RWPE2 (cell line): ENCODE results near the gene CNOT10.
"Not testable (repeated sequence)": the region's sequence is repeated elsewhere in the genome, so short reads cannot be mapped to it uniquely, and the experiment has no call there.

Source experiments
- ATAC-seq: fragments of 200-7000 bp; cut with Tn5 transposase; 3 replicates; pipeline ENCODE4 v1.9.1; 2021; ENCODE audit warnings: low read depth
- DNase-seq: peaks from one replicate; pipeline ENCODE4 v3.0.0-alpha.2; 2020; ENCODE audit warnings: low spot score
- H3K27ac ChIP-seq: fragments of 450-650 bp; 2 replicates; pipeline ENCODE4 v1.5.1; 2017; ENCODE audit warnings: mild to moderate bottlenecking; ENCODE audit not compliant: poor library complexity, severe bottlenecking
- H3K27me3 ChIP-seq: fragments of 250-450 bp; sonication (Bioruptor Pico); 2 replicates; pipeline ENCODE4 v1.5.1; 2021; ENCODE audit warnings: mild to moderate bottlenecking, moderate library complexity; ENCODE audit not compliant: insufficient read depth, poor library complexity, severe bottlenecking
- H3K36me3 ChIP-seq: fragments of 250-450 bp; sonication (Bioruptor Pico); 2 replicates; pipeline ENCODE4 v1.5.1; 2020; ENCODE audit warnings: low read depth, mild to moderate bottlenecking, moderate library complexity
- H3K4me1 ChIP-seq: fragments of 250-450 bp; sonication (Bioruptor Pico); 2 replicates; pipeline ENCODE4 v1.5.1; 2021; ENCODE audit warnings: mild to moderate bottlenecking, moderate library complexity; ENCODE audit not compliant: insufficient read depth, poor library complexity, severe bottlenecking
- H3K4me3 ChIP-seq: fragments of 250-450 bp; sonication (Bioruptor Pico); 2 replicates; pipeline ENCODE4 v1.5.1; 2021; ENCODE audit warnings: mild to moderate bottlenecking, moderate library complexity; ENCODE audit not compliant: severe bottlenecking
- H3K9me3 ChIP-seq: fragments of 250-450 bp; sonication (Bioruptor Pico); 2 replicates; pipeline ENCODE4 v1.5.1; 2021; ENCODE audit warnings: mild to moderate bottlenecking, moderate library complexity; ENCODE audit not compliant: severe bottlenecking
- CTCF ChIP-seq: fragments of 450-650 bp; IDR thresholded peaks from one replicate; pipeline ENCODE4 v1.5.1; 2017; ENCODE audit warnings: mild to moderate bottlenecking, moderate library complexity; ENCODE audit not compliant: poor library complexity, severe bottlenecking

The CNOT10 gene

GRCh38 chr3:32781211-32781968 is 96.4 kb downstream of the CNOT10 start:
- no peaks in the 10 kb centered on the region for H3K4me1 ChIP-seq
- peak overlapping the region; percentile 35 for H3K4me3 ChIP-seq
- no peaks in the 10 kb centered on the region for H3K9me3 ChIP-seq
- H3K27ac ChIP-seq, result no peak overlapping the region
- H3K36me3 ChIP-seq, result no peaks in the 10 kb centered on the region
- no peaks in the 10 kb centered on the region for H3K27me3 ChIP-seq
- ATAC-seq, result peak; percentile 95
- TF ChIP-seq CTCF, result peak; percentile 93
- peak; percentile 77 for DNase-seq

- H3K4me3 ChIP-seq, DNase-seq, H3K9me3 ChIP-seq, H3K4me1 ChIP-seq, H3K27me3 ChIP-seq, H3K27ac ChIP-seq, ATAC-seq, H3K36me3 ChIP-seq: not testable (repeated sequence)
Measured at GRCh38 chr3:32781969-32782270, 96.9 kb downstream of the CNOT10 start.

- Histone ChIP-seq H3K4me1 (no peaks in the 10 kb centered on the region), H3K4me3 (no peak overlapping the region), H3K36me3 (no peaks in the 10 kb centered on the region), H3K27ac (no peak overlapping the region), H3K27me3 (no peaks in the 10 kb centered on the region), H3K9me3 (no peaks in the 10 kb centered on the region)
- ATAC-seq (no peak), DNase-seq (no peak)
- no peak for TF ChIP-seq CTCF
Measured at GRCh38 chr3:32782407-32782806, 97.4 kb downstream of the CNOT10 start.

- H3K4me1 ChIP-seq, result no peaks in the 10 kb centered on the region
- DNase-seq (no peak), ATAC-seq (no peak)
- H3K9me3 ChIP-seq, result no peaks in the 10 kb centered on the region
- no peak overlapping the region for H3K27ac ChIP-seq
- no peaks in the 10 kb centered on the region for H3K27me3 ChIP-seq
- no peak for TF ChIP-seq CTCF
- no peaks in the 10 kb centered on the region for H3K36me3 ChIP-seq
- no peak overlapping the region for H3K4me3 ChIP-seq
Measured at GRCh38 chr3:32791833-32792232, 106.8 kb downstream of the CNOT10 start.

- no peak overlapping the region for H3K27ac ChIP-seq
- no peak overlapping the region for H3K4me3 ChIP-seq
- H3K27me3 ChIP-seq, result no peaks in the 10 kb centered on the region
- DNase-seq (no peak), ATAC-seq (peak; percentile 65)
- no peak for TF ChIP-seq CTCF
- H3K36me3 ChIP-seq, result no peaks in the 10 kb centered on the region
- H3K4me1 ChIP-seq, result no peaks in the 10 kb centered on the region
- no peaks in the 10 kb centered on the region for H3K9me3 ChIP-seq
Measured at GRCh38 chr3:32794487-32795308, 109.7 kb downstream of the CNOT10 start.

- not testable (repeated sequence) for H3K9me3 ChIP-seq, DNase-seq, H3K4me3 ChIP-seq, H3K36me3 ChIP-seq, H3K27me3 ChIP-seq, H3K4me1 ChIP-seq, H3K27ac ChIP-seq, ATAC-seq
Measured at GRCh38 chr3:32796384-32796950, 111.5 kb downstream of the CNOT10 start.
